ENCODE data around the gene BRPF3. TPM values are rescaled to one million over a fixed set of nuclear protein-coding genes. Genes with fewer than 3 reads are reported as not detected.

BRPF3 gene
- total RNA-seq, 1 experiment from 2014 or later: 43.4 TPM

- H4K20me1 ChIP-seq (ENCODE audit: control insufficient read depth, insufficient read depth, insufficient read length): no peaks in the 10 kb centered on the region
- no peak overlapping the region for H2BK20ac ChIP-seq (ENCODE audit: low read depth, low read length, poor library complexity, severe bottlenecking)
- H3K4ac ChIP-seq (ENCODE audit: low read depth, low read length): no peak overlapping the region
- no peaks in the 10 kb centered on the region for H3K27me3 ChIP-seq (ENCODE audit: insufficient read depth, low read length)
- H2BK15ac ChIP-seq (ENCODE audit: low read depth, low read length): no peak overlapping the region
- no peak overlapping the region for H3K23ac ChIP-seq (ENCODE audit: insufficient read length, low read depth, low read length)
- Mint-ChIP-seq H3K36me3 (ENCODE audit: insufficient read depth in 1 of 3, low read depth in 3 of 3) (peaks cover 26 to 71% (median 57%) of the 10 kb centered on the region in 3 experiments; a peak in 6 of 7 replicates), H3K4me3 (no peak overlapping the region), H3K4me1 (peaks cover 9 to 16% of the 10 kb centered on the region in 2 experiments), H3K27me3 (ENCODE audit: low read depth) (no peaks in the 10 kb centered on the region), H3K9me3 (0 out of 5 replicates have a peak, but pooled peaks cover 0 to 2% of the 10 kb centered on the region in 2 experiments), H3K27ac (no peak overlapping the region)
- H2AFZ ChIP-seq (ENCODE audit: low read length): no peak overlapping the region
- H2BK12ac ChIP-seq (ENCODE audit: insufficient read length, low read depth, low read length): no peak overlapping the region
- no peak overlapping the region for H3K4me2 ChIP-seq (ENCODE audit: insufficient read depth, insufficient read length, low read length)
- H3K79me2 ChIP-seq (ENCODE audit: insufficient read depth, low read length): peaks cover 12% of the 10 kb centered on the region; the same call in 1 of the 2 replicates
- H3K56ac ChIP-seq (ENCODE audit: insufficient read length, low read depth, low read length): no peak overlapping the region
- no peak for DNase-seq
- no peak overlapping the region for H2BK5ac ChIP-seq (ENCODE audit: insufficient read length, low read length)
- H3K27ac ChIP-seq (ENCODE audit: insufficient read length, low read depth, low read length): no peak overlapping the region
- no CpG with 5 or more reads among the region's 3 CpGs for WGBS (ENCODE audit: extremely low coverage, insufficient read length, low lambda C conversion rate)
- no peak overlapping the region for H3K14ac ChIP-seq (ENCODE audit: insufficient read depth, low read length)
- H3K23me2 ChIP-seq (ENCODE audit: insufficient read length, low read depth, low read length, poor library complexity, severe bottlenecking): peaks cover 4% of the 10 kb centered on the region
- no peak overlapping the region for H4K91ac ChIP-seq (ENCODE audit: insufficient read length, low read depth, low read length)
- no peak overlapping the region for H2AK5ac ChIP-seq (ENCODE audit: insufficient read length, low read length)
- H3T11ph ChIP-seq (ENCODE audit: low read length): no peak overlapping the region
- peaks cover 6% of the 10 kb centered on the region for H3K79me1 ChIP-seq (ENCODE audit: insufficient read depth, low read depth, low read length, poor library complexity, severe bottlenecking)
- peaks cover 2% of the 10 kb centered on the region; the same call in 1 of the 2 replicates for H3K4me1 ChIP-seq (ENCODE audit: insufficient read depth, low read length)
- H3K9me3 ChIP-seq (ENCODE audit: control insufficient read depth, low read depth, low read length): no peaks in the 10 kb centered on the region
- no peak overlapping the region for H3K18ac ChIP-seq (ENCODE audit: insufficient read length, low read depth, low read length)
- no peak overlapping the region for H2BK120ac ChIP-seq (ENCODE audit: low read depth, low read length, poor library complexity, severe bottlenecking)
- no peak overlapping the region for H4K8ac ChIP-seq (replicated peaks; ENCODE audit: insufficient read length, low read depth, low read length)
- H4K5ac ChIP-seq (ENCODE audit: insufficient read length, low read depth, low read length): no peak overlapping the region
- no peak overlapping the region for H3K9ac ChIP-seq (ENCODE audit: extremely low read depth, insufficient read length, low read length)
- TF ChIP-seq CTCF (conservative IDR thresholded peaks at IDR 0.05): no peak
These were observed 5.1 kb downstream of the BRPF3 start for GRCh38 chr6:36201612-36202011.

Measured in H9 (cell line).